ENCODE results near the gene TLE1.
"Not testable (repeated sequence)": the region's sequence is repeated elsewhere in the genome, so short reads cannot be mapped to it uniquely, and the experiment has no call there.

Gene TLE1

DNA sequence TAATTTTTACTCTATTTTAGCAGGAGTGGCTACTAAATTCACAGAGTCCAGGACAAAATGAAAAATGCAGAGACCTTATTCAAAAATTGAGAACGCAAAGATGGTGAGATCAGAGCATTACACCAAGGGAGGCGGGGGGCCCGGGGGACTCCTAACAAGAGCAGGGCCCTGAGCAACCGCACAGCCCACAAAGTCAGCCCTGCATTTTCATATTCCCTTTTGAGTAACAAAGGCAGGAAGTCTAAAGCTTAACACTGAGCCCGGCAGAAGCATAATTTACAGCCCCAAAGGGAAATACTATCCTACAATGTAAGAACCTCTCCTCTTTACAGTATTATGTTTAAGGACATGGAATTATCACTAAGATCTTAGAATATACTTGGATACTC is 69.4 kb downstream of the TLE1 start:
- no peak for DNase-seq

- no peak for DNase-seq
Measured at GRCh38 chr9:81619353-81620001, 69.9 kb downstream of the TLE1 start.

DNA sequence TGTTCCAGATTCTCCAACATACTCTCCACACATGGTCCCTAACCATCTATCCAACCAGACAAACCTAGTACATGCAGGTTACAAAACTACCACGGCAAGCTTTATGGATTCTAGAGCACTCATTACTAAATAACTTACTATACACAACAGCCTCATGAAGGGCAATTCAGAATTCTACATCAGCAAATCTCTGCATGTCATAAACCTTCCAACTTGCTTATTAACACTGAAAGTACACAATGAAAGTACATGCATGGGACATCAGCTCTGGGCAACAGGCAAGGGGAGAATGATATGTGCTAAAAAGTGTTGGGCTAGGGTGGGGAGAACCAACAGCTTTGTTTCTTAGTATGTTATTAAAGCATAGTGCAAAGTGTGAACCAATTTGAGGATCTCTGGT is 70.4 kb downstream of the TLE1 start:
- DNase-seq: no peak

DNA sequence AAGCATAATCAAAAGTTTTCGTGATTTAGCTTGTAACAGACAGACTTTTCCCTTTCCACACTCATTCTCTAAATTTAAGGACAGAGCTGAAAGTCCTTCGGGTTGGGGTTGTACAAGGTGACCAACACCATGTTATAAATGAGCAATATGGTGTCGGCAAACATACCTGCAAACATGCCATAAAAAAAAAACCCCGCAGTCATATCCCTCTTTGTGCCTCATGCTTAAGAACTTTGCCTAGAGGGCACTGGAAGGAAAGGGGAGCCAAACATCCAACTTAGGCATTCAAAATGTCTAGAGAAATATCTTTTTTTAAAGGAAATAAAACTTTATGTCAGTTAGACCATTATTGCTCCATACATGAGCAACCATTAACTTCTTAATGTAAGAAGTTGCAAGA is 73.2 kb downstream of the TLE1 start:
- DNase-seq: no peak

DNA sequence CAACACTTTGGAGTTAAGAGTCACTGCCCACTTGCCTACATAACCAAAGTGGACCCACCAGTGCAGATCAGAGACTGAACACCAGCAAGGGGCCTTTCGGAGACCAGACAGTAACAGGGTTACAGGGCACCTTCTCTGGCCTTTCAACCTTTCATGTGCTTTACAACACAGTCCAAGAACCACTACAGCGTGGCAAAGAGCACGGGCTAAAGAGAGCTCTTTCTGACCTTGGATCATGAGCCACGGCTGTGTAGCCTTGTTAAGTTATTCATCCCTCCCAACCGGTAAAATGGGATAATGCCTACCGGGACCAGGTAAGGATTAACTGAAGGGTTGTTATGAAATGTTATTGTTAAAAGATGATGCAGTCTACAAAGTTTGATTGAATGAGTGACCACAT is 75.0 kb downstream of the TLE1 start:
- DNase-seq: no peak

GRCh38 chr9:81613002-81613812 is 76.1 kb downstream of the TLE1 start:
- no peak for DNase-seq

DNA sequence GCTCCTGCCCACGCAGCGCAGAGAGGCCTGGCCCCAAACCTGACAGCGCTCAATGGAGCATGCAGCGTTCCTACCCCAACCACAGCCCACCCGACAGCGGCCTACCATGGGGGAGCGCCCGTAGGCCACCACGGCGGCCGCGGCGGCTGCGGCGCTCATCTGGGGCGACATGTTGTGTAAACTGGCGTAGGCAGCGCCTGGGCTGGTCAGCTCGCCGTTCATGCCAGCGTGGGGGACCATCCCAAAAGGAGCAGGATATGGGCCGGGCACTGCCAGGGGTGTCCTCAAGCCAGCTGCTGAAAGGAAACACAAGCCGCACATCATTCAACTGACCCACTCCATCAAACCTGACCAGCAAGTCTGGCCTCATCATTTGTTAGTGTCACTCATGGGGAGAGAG is 77.7 kb downstream of the TLE1 start:
- no peak for DNase-seq

GRCh38 chr9:81610740-81611107 is 78.6 kb downstream of the TLE1 start:
- no peak for DNase-seq

DNA sequence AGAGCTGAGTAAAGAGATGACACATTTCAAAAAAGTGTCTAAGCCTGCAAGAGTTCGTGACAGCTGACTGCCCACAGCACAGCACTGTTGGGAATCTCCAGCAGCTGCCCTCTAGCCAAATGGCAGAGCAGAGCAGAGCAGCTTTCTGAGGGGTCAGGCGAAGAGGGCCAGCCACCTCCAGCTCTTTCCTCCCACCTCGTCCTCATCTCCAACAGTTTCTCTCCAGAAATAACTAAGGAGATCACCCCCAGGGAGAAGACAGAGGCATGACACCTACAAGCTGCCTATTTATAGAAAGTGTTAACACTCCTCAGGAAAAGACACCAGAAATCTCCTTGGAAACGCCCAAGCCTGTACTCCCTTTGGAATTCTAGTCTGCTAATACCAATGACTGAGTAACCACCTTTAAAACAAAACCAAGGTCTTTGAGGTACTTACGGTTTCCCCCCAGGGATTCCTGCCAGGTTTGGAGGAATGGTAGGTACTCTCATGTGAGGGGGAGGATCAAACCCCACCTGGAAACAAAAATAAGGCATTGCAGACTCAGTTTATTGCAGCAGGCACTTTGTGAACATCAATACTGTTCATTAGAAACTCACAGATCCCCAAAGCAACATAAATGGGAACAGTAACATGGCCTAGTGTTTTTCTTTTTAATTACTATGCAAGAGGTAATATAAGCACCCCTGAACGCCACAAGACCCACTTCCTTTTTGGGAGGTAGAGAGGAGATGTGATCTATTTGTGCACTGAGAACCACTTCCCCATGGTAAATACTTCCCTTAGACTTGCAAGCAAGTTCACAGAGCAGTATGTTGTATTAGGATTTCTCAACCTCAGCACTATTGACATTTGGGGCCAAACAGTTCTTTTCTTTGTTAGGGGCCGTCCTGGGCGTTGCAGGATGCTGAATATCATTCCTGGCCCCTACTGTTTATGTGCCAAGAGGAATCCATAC is 79.3 kb downstream of the TLE1 start:
- DNase-seq: no peak

- no peak for DNase-seq
Measured at GRCh38 chr9:81608289-81608657, 81.1 kb downstream of the TLE1 start.

- DNase-seq: no peak
Measured at GRCh38 chr9:81607593-81608288, 81.6 kb downstream of the TLE1 start.

DNA sequence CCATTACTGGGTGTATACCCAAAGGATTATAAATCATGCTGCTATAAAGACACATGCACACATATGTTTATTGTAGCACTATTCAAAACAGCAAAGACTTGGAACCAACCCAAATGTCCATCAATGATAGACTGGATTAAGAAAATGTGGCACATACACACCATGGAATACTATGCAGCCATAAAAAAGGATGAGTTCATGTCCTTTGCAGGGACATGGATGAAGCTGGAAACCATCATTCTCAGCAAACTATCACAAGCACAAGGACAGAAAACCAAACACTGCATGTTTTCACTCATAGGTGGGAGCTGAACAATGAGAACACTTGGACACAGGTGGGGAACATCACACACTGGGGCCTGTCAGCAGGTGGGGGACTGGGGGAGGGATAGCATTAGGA is 83.1 kb downstream of the TLE1 start:
- not testable (repeated sequence) for DNase-seq

DNA sequence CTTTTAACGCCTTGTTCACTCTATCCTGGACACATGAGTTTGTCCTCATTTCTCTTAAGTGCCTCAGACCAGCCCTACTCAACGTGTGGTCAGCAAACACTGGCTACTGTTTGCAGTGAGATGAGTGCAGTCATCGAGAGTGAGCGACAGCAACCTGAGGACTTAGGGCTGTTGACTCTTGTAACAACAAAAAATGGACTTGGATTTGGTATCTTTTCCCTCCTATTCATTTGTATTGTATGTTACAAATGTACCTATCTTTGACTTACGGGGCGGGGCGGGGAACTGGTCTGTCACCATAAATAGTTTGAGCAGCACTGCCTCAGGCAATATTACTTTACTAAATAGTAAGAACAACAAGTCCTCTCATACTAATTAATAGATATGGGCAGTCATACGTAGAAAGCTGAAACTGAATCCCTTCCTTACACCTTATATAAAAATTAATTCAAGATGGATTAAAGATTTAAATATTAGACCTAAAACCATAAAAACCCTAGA is 84.1 kb downstream of the TLE1 start:
- DNase-seq: no peak

GRCh38 chr9:81604306-81605169 is 84.8 kb downstream of the TLE1 start:
- no peak for DNase-seq

GRCh38 chr9:81602887-81603680 is 86.3 kb downstream of the TLE1 start:
- no peak for DNase-seq

DNA sequence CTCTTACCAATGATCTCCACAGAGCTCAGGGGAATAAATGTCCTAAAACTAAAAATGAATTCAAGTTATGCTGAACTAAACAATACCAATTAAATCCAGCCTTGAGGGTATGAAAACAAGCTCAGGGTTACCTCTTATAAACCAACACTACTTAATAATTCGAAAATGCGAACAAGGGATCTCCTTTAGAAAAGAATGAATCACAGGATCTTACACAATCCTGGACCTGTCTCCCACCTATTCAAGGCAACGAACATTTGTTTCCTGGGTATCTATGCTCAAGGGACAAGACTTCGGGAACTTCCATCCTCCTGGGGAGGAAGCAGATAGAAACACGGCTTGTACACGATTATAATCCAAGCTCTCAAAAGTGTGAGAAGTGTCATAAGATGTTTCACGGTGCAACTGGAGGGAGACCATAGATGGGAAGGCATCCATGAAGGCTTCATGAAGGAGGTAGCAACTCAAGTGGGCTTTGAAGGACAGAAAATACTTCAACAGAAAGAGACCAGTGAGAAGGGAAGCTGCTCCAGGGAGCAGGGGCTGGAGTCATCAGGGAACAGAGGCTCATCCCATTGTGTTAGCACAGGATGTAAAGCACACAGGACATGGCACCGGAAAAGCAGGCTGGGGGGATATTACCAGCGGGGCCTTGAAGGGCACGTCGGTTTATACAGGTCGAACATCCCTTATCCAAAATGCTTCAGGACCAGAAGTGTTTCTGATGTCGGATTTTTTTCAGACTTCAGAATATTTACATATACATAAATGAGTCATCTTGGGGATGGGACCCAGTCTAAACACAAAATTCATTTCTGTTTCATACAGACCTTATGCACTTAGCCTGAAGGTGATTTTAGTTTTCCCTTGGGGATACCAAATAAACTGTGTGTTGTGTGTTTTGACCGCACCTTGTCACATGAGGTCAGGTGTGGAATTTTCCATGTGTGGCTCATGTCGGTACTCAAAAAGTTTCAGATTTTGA is 87.4 kb downstream of the TLE1 start:
- DNase-seq: no peak

DNA sequence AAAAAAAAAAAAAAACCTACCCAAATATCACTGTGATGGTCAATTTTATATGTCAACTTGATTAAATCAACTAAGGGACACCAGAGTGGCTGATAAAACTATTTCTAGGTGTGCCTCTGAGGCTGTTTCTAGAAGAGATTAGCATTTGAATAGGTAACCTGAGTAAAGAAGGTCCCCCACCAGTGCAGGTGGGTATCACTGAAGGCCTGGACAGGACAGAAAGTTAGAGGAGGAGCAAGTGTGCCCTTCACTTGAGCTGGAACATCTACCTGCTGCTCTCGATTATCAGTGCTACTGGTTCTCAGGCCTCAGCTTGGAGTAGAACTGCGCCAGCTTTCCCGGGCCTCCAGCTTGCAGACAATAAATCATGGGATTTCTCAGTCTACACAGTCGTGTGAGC is 88.7 kb downstream of the TLE1 start:
- no peak for DNase-seq

DNA sequence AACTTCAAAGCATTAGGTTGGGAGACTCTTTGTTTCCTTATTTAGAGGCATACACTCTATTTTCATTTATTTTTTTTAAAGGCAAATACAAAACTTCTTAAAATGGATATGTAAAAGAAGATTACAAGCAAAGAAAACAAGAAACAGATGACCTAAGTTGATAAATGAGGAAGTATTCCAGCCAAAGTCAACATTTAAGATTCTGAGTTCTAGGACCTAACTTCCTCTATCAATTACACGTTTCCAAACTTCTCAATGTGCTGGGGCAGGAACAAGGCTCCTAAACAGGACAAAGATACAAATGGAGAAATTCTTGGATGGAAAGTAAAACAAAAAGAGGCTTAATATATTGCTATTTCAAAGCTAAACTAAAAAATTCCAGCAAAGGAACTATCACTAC is 89.5 kb downstream of the TLE1 start:
- no peak for DNase-seq

- no peak for DNase-seq
Measured at GRCh38 chr9:81598811-81599210, 90.5 kb downstream of the TLE1 start.

GRCh38 chr9:81598123-81598497 is 91.2 kb downstream of the TLE1 start:
- DNase-seq: no peak

All from activated T-cell treated with anti-CD3 and anti-CD28 coated beads, Interleukin-2, amount 50 U/mL, for 1 hour (primary cell).